DMS53 treated with DMSO at 0.1 percent for 48 hours (cell line): ENCODE data around the gene RGS17.
"Not testable (repeated sequence)": the region's sequence is repeated elsewhere in the genome, so short reads cannot be mapped to it uniquely, and the experiment has no call there.

Experiments
- DNase-seq: peaks from one replicate; lab custom pipeline; 2025; ENCODE audit not compliant: unreplicated experiment; lab: John Stamatoyannopoulos, UW

RGS17 gene, protein sequence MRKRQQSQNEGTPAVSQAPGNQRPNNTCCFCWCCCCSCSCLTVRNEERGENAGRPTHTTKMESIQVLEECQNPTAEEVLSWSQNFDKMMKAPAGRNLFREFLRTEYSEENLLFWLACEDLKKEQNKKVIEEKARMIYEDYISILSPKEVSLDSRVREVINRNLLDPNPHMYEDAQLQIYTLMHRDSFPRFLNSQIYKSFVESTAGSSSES

DNA sequence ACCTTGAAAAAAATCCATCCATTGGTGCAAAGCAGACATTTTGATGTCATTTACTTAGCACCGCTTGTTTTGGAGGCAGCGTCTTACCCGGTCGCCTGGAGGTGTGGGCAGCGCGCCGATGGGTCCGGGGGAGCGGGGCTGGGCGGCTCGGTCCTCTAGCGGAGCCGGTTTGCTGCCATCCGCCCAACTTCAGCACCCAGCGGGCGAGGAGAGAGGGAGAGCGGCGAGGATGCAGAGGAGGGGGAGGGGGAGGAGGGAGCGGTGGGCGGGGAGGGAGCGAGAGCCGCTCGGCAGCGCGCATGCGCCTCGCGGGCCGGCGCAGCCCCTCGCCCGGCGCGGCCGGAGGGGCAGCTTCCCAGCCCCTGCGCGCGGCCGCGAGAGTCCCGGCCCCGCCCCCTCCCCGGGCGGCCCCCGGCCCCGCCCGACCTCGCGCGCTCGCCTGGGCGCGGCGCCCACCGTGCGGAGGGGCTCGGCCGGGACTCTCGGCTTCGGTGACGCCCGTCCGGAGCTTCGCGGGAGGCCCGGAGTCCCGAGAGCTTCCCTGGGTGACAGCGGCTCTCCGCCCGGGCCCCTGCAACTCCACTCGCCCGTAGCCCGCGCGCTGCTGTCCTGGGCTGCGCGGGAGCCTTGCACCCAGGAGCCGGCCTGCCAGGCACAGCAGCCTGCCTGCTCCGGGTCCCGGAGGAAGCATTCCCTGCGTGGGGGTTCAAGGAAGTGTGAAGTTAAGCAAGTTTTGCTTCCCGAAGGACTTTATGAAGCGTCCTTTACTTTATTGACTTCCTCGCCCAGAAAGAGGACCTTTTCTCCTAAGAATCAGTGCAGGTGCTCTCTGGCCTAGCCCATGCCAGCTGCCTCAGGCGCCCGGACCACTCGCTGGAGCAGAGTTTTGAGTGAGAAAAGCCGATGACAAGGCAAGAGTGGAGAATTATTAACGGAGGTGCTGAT, at the start of gene RGS17:
Gene RGS17, minus strand, starts transcription at position 246 of the 945 bp plus-strand sequence. CDS start 87,264 bp downstream, outside the sequence.
- DNase-seq = no peak

DNA sequence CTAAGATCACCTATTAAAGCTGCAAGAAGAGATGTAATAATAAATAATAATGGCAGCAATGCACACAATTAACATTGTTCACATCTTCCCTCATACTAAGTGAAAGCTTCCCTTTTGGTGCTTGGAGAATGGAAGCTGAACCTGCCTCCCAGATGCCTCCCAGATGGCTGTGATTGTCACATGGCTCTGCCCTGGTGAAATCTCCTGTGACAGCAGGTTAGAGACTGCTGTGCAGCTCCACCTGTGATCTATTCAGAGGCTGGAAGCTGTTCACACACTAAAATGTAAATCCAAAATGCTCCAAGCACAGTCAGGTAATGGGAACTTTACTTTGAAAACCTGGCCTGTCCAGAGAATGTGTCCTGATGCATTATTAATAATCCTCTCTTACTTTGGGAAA, 41.7 kb upstream of the RGS17 start:
- DNase-seq = peak; percentile 8

DNA sequence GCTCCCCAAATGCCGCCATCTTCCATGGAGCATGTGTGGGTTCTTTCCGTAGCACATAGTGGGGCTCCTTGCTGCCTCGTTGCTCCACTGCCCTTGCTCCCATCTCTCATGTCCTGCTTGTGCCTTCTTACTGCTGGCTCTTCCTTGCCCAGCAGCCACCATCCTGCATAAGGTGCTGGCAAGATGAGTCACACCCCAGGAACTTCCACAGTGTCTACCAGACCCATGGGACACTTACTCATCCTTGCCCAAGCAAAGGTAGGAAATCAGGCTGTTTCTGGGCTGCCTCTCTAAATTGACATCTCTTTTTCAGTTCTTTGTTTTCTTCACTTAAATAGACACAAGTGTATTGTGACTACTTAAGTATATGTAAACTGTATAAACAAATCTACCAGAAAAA, 39.4 kb upstream of the RGS17 start:
- no peak for DNase-seq

DNA sequence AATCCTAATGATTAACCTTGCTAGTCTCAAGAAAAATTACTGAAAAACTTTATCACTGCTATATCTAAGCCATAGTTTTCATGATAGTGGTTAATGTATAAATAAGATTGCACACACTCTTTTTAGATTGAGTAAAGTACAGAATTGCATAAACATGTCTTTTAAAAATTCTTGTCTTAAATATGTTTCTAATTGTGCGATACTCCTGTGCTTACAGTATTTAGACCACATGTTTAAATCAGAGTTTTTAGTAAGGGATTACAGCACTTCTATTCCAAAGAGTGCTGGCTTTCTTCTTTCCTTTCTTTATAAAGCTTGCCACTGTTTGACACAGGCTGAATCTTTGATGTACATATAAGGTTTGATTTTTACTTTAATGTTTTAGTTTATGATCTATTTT, 36.8 kb upstream of the RGS17 start:
- no peak for DNase-seq

DNA sequence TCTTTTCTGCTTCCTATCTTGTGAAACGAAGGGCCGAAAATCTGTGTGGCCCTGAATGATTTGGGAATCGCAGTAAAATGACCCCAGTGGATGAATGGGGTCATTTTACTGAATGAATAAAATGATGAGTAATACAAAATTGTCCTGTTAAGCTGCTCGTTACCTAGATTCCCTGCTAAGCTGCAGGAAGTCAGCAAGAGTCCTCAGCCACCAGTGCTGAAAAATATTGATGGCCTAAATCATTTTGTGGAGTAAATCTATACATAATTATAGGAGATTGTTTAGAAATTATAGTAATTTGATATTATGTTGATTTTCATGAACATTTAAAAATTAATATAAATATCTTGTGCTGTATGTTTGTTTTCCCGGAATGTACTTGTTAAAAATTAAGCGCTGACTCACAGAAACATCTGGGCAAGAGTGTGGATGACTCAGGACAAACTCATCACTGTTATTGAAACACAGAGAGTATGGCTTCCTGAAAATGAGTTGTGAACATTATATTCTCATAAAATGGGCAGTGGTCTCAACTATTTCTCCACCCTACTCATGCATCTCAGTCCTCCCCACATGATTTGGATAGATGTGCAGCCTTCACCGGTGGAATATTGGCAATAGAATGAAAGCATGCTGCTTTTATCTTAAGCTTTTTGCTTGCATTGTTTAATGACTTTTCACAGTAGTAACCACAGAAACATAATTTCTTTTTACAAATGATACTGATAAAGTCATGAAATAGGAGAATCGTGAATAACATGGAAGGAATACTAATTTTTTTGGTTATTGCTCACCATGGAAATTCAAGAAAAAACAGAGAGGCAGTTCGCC, 36.2 kb upstream of the RGS17 start:
- peak; percentile 46 for DNase-seq

DNA sequence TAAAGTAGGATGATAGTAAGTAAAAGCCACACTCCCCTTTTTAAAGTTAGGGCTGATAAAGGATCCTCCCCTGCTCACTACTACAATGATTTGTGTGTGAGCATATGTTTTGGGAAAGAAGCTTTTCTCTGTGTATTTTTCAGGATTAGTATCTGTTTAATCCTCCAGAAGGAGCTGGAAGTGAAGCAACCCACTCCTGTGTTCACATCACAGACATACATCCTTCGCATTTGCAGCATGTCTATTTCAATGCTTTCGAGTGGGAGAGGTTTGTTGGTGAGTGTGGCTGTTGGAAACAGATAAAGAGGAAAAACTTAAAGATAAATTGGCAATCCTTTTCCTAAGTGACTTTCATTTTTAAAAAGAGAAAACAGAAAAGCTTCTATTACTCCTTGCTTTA, 31.6 kb upstream of the RGS17 start:
- DNase-seq = no peak

DNA sequence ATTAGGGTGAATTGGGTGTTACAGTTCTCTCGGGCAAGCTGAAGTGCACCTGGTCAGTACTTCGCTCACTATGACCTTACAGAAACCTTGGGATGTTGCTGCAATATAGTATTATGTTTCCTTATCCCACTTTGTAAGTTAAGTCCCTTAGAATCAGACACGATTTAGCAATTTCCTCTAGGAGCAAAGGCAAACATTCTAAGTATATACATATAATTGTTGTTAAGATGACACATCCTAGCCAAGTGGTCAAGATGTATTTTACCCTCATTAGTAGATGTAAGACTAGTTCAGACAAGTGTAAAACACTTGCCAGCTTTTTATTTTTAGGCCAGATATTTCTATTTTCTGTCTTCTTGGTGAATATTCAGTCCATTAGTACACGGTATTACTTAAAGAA, 31.1 kb upstream of the RGS17 start:
- no peak for DNase-seq

DNA sequence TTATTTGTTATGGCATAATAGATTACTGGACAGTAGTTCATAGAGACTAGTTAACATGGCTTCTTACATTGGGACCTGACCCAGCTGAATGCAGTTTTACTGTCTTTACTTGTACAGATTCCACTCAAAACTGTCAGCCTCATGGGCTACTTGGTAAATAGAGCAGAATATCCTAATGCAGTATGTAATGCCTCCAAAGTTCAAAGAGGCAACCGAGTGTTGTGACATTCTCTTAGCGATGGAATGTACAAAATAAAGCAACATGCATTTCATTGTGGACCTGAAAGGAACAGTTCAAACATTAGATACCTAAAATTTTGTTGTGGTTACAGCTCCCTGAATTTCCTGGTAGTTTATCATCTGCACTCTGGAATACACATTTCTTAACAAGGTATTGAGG, 29.1 kb upstream of the RGS17 start:
- DNase-seq = no peak

DNA sequence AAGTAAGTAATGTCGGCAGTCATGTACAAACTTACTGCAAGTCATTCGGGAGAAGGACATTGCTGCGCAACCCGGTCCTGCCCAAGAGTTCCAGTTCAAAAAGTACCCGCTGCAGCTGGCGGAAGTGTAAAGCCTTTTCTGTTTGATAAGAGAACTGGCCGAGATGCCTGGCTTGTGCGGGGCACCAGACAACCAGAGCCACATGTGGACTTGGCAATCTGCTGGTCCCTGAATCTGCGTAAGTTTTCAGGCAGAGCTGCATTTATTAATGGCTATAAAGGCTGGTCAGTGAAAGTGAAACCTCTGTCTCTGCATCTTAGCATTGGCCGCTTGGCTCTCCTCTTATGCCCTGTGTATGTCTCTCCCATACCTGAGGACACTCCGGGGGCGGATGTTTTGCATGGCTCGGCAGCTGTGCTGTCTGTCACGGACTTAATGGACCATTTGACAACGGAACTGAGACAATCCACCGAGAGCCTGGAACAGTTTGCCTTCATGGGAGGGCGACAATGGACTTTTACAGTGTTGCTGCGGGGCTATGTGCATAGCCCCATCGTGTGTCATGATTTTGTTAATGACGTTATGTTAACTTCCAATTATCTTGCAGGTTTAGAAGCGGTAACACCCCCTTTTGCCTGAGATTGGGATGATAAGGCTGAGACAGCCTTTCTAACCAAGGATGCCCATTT, 19.8 kb upstream of the RGS17 start:
- peak; percentile 79 for DNase-seq

DNA sequence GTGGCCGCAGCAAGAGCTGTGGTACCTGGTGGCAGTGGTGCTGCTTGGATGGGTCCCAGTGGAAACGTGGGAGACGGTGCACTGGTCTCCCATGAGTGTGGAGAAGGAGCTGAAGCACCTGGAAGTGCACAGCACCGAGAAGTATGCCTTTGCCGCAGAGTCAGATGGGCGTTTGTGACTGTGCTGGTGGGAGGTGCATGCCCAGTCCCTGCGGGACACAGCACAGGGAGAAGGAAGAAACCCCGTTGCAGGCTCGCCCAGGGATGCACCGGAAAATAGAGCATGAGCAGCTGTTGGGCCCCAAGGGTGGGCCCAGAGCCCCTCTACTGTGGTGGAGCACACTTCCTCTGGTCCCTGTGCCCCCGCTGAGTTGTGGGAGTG, 19.3 kb upstream of the RGS17 start:
- DNase-seq = peak; percentile 59

DNA sequence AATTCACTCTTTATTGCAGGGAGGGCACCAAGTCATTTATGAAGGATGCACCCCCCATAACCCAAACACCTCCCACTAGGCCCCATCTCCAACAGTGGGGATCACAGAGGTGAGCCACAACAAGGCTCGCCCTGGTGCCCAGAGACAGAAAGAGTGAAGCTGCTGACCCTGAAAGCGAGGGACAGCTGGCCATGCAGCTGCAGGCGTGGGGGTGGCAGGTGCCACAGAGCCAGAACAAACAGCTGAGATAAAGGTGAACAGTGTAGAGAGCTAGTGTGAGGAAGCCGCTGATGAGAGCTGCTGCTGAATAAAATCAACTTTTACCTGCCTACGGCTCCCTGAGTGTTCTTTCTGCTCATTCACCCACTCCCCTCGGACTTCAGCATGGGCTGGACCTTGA, 18.8 kb upstream of the RGS17 start:
- peak; percentile 65 for DNase-seq

DNA sequence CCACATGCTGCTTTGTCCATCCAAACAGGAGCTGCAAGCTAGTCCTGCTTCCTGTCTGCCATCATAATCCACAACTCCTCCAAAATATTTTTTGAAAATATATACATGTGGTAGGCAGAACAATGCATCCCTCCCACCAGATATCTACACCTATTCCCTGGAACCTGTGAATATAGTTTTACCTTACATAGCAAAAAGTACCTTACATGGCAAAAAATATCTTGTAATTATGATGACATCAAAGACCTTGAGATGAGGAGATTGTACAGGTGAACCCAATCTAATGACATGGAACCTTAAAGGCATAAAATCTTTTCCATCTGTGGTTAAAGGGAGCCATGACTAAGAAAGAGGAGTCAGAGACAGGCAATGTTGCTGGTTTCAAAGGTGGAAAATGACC, 15.3 kb upstream of the RGS17 start:
- no peak for DNase-seq

DNA sequence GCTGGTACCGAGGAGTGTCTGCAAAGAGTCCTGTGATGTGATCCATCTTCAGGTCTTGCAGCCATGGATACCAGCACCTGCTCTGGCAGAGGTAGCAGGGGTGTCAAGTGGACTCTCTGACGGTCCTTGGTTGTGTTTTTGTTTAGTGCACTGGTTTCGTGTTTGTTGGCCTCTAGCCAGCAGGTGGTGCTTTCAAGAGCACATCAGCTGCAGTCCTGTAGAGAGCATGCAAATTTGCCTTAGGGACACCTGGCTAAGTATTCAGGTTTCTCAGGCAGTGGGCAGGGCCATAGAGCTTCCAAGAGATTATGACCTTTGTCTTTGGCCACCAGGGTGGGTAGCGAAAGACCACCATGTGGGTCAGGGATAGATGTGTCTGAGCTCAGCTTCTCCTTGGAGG, 14.5 kb upstream of the RGS17 start:
- DNase-seq = peak; percentile 78

DNA sequence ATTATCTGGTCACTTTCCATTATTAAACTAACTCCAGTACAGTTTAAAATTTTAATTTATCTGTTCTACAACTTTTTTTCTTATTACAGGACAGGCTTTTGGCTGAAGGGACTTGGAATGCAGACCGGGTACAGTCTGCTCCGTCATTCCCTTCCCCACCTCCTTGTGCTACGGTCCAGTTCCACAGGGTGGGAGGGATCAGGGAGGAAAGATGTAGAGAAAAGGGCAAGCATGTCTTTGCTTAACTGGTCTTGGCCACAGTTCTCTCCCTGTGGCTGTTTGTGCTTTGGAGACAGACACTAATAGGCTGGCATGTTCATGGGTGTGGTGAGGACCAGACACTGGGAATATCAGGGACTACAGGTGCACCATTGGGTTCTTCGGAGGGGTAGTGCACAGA, 12.1 kb upstream of the RGS17 start:
- no peak for DNase-seq

DNA sequence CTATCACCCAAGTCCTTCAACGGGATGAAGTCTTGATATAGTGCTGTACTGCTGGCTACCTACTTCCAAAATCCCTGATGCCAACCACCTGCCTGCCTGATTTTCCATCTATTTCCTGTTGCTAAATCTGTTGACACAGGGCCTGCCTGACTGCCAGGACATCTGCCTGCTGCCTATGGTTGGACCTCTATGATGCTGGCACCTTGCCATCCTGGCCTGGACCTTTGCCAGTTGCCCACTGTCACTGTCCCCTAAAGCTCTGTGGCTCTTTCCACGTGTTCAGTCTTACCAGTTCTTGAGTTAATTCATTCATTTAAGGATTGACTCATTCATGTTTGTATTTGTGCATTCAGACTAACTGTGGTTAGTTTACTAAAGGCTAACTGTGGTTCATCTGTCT, 9.2 kb upstream of the RGS17 start:
- DNase-seq = peak; percentile 79

DNA sequence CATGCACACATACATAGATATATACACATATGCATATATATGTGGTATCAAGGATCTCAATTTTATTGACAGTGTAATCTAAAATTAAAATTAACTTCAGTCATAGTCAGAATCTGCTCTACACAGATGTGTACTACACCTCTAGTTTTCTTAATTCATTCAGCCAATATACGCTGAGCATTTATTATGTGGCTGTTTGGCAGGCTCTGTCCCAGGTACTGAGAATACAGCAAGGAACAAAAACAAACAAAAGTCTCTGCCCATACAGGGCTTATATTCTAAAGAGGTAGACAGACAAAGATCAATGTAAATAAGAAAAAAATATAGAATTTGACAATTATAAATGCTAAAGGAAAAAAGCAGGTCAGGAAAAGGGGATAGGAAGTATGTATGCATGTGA, 7.8 kb upstream of the RGS17 start:
- DNase-seq = no peak

DNA sequence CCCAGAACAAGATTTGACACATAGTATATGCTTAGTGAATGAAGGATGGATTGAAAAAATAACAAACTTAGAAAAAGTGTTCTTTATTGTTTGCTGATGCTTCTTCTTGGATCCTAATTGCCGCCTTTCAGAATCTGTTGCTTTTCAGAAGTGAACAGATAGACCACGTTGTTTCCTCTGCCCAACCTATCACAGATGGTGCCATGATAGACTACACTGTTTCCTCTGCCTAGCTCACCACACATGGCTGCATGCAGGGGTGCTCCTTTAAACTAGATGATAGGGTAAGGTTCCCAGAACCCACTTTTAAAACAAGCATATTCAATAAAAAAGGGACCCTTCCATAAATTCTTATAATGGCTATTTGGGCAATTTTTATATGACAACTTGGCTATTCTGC, 4.6 kb upstream of the RGS17 start:
- no peak for DNase-seq

DNA sequence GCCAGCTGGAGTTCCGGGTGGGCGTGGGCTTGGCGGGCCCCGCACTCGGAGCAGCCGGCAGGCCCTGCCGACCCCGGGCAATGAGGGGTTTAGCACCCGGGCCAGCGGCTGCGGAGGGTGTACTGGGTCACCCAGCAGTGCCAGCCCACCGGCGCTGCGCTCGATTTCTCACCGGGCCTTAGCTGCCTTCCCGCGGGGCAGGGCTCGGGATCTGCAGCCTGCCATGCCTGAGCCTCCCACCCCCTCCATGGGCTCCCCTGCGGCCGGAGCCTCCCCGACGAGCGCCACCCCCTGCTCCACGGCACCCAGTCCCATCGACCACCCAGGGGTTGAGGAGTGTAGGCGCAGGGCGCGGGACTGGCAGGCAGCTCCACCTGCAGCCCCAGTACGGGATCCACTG, 2.6 kb upstream of the RGS17 start:
- DNase-seq = not testable (repeated sequence)

DNA sequence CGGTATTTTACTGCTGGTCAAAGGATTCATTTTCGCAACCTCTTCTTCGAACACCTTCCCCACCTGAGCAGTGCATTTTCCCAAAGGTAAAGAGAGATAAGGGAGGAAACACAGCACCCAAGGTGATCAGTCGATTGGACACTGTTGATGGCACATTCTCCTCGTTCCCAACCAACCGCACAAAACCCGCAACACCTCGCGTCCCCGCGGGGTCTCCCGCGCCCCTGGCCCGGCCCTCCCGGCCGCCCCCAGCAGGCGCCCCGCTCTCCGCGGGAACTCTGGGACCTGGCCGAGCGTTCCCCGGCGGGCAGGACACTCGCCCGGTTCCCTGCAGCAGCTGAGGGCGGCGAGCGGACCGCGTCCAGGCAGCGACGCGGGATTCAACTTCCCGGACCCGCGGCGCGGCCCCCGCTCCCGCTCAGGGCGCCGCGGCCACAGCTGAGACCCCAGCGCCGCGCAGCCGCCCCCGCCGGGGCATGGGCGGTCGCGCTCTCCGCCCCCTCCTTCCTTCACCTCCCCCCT, 506 bp downstream of the RGS17 start:
- no peak for DNase-seq

DNA sequence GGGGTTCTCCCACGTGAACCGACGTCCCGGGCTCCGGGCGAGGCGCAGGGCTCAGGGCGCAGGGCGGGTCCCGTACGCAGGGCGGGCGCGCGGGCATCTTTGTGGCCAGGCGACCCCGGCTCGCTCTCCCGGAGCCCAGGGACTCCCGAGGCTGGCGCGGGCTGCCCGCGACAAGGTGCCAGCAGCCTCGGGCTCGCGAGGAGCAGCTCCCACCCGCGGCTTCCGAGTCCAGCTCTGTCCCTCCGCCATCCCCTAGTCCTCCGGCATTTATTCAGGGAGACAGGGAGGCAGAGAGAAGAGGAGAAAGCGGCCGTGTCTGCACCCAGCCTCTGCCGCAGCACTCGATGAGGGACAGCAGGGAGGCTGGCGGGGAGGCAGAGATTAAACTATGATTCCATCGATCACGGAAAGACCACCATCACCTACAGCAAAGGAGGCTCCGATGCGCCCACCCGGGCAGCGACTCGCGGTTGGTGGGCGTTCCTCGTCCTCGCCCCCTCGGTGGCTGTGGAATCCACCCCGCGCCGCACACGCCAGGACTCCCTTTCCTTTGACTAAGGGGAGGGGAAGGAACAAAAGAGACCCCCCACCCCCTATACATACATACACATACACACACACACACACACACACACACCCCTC, 1.1 kb downstream of the RGS17 start:
- no peak for DNase-seq
